GM21529 (cell line): ENCODE results near the gene PLEKHA6.

Source experiments
- ATAC-seq: cut with Tn5 transposase; IDR thresholded peaks from one replicate; pipeline ENCODE4 v1.9.1; 2021; ENCODE audit not compliant: unreplicated experiment

The PLEKHA6 gene

GRCh38 chr1:204357551-204358490, 1.9 kb downstream of the PLEKHA6 start:
- no peak for ATAC-seq

GRCh38 chr1:204356997-204357396, 2.7 kb downstream of the PLEKHA6 start:
- ATAC-seq: no peak

DNA sequence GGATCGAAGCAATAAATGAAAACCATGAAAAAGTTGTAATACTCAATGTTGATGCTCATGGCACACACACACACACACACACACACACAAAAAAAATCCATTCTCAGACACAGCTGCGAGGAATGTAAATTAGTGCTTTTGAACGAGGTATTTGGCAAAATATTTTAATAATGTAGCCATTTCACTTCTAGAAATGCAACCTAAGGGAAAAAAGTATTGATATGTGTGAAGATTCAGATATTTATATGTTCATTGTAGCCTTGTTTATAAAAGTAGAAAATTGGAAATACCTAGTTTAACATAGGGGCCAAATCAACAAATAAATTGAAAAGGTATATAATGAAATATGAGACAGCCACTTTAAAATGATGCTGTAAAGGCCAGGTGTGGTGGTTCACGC, 3.8 kb downstream of the PLEKHA6 start:
- ATAC-seq: no peak

GRCh38 chr1:204354579-204354978, 5.2 kb downstream of the PLEKHA6 start:
- ATAC-seq: no peak

- ATAC-seq: no peak
These were observed 6.4 kb downstream of the PLEKHA6 start for GRCh38 chr1:204353213-204353910.

DNA sequence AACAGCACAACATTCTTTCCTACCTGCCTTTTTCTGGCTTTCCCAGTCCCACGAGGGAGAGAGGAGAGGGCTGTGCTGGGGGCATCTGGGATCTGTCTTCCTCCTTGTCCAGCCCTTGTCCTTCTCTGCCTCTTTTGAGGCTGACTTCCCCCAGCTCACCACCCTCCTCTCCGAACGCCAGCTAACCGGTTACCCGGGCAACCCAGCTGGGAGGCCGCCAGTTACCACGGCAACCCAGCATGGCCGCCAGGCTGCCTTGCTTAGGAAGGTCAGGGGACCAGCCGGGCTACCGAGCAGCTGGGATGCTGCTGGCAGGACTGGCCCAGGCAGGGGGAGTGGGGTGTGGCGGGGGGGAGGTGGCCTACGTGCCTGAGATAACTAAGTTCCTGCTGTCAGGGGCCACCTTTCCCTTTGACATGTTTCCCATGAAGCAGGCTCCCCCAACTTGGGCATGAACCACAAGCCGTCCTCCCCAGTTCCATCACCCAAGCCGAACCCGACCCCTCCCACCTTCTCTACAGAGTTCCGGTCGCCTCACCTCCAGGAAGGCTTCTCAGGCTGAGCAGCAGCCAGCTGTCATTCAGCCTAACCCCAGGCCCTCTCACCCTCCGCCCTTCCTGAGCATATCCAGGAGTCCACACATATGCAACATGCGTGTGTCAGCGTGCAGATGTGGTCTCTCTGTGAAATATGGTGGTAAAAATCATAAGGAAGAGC, 8.7 kb downstream of the PLEKHA6 start:
- ATAC-seq: no peak

DNA sequence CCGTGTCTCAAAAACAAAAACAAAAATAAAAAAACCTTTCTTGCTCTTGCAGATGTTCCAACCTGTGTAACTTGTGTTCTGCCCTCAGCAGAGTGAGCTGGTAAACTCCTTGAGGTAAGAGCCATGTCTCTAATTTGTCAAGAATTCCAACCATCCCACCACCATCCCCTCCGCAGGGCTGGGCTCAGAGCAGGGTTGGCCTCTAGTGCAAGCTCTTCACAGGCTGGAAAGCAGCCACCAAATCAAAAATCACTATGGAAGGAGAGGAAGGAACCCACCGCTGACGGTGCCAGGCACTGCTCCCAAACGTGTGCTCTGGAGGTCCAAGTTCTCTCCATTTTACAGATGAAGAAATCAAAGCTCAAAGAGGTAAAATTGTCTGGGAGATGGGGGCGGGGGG, 9.4 kb downstream of the PLEKHA6 start:
- ATAC-seq: no peak

- ATAC-seq: no peak
These were observed 10.1 kb downstream of the PLEKHA6 start for GRCh38 chr1:204349602-204350001.

GRCh38 chr1:204348722-204349121, 11.0 kb downstream of the PLEKHA6 start:
- ATAC-seq: no peak

GRCh38 chr1:204348242-204348641, 11.5 kb downstream of the PLEKHA6 start:
- ATAC-seq: no peak

- no peak for ATAC-seq
These were observed 13.6 kb downstream of the PLEKHA6 start for GRCh38 chr1:204345941-204346645.

GRCh38 chr1:204345438-204345841, 14.3 kb downstream of the PLEKHA6 start:
- ATAC-seq: no peak

GRCh38 chr1:204344665-204345355, 14.9 kb downstream of the PLEKHA6 start:
- no peak for ATAC-seq

DNA sequence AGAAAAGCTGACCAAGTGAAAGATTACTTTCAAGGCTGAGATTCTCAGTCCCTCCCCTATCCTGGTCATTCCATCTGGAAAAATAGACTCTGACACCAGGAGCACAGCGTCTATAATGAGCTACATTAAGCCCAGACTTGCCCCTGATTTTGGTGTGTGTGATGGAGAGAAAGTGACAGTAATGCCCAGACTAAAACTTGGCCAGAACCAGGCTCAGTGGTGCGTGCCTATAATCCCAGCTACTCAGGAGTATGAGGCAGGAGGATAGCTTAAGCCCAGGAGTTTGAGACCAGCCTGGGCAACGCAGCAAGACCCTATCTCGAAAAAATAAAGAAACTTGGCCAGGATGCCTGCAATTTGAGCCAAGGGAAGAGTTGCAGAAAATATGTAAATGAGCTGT, 15.9 kb downstream of the PLEKHA6 start:
- ATAC-seq: no peak

DNA sequence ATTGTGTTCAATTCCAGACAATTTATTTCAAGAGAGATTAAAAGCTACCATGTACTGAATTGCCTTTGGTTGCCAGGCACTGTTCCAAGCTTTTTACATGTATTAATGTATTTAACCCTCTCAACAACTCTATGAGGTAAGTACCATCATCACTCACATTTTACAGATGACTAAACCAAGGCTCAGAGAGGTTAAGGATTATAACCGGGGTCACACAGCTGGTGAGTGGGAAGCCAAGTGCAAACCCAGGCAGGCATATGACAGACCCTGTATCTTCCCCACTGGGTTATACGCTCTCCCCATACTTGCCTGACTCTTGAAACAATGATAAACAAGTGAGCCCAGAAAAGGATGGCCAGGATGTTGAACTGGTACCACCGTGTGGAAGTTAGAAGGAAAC, 16.5 kb downstream of the PLEKHA6 start:
- no peak for ATAC-seq

GRCh38 chr1:204342310-204342709, 17.4 kb downstream of the PLEKHA6 start:
- no peak for ATAC-seq

DNA sequence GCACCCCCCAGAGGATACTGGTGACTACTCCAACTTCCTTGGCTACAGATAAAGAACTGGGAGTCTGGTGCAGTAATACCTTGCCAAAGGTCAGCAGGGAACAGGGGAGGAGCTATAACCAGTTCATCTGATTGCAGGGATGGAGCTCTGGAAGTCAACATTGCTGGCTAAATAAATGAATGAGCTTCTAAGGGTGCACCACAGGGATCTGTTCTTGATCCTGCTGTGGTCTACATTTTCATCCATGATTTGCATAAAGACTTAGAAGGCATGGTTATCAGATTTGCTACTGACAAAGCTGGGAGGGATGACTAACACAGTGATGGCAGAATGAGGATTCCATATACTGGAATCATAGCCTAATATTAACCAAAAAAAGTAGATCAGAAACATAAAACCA, 18.3 kb downstream of the PLEKHA6 start:
- no peak for ATAC-seq

DNA sequence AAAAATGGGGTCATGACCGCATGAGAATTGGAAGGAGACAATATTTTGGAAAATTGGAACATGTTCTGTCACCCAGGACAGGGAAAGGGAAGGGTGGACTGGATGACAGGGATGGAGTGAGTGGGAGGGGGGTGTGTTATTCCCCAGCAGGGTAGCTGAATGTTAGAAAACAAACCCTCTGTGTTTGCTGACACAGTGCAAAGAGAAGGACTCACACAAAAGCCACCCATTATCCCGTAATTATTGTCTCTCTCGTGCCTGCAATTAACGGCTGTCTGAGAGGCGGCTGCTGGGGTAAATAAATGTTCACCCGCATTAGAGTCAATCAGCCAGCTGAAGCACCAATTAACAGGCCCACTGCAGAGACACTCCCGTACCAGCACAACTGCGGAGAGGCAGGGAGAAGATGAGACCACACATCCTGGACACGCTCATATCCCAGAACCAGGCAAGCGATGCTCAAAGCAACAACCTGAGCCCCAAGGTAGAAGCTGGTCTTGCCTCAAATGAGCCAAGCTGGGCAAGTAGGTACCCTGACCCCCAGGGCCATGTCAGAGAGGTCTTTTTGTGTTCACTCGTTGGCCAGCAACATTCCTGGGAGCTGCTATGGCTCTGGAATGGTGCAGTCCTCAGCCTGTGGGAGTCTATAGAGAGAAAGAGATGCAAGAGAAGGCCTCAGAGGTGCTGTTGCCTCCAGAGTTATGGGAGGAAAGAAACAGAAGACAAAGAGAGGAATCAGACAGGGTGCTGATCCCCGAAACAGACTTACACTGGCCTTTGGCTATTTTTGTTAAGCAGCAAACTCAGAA, 19.4 kb downstream of the PLEKHA6 start:
- ATAC-seq: no peak

DNA sequence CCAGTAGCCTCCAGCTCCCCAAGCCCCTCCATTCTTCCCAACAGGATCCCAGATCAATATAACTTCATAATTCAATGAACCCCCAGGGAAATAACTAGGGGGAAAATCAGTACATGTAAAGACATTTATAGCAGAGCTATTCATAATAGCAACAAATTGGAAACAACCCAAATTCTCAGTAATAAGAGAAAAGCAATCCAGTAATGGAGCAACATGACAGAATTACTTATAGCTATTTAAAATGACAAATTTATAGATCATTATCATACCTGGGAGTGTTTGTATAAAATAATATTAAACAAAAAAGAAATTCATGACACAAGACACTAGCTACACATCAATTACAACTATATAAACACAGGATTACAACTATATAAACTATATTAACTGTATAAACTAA, 20.2 kb downstream of the PLEKHA6 start:
- ATAC-seq: no peak

DNA sequence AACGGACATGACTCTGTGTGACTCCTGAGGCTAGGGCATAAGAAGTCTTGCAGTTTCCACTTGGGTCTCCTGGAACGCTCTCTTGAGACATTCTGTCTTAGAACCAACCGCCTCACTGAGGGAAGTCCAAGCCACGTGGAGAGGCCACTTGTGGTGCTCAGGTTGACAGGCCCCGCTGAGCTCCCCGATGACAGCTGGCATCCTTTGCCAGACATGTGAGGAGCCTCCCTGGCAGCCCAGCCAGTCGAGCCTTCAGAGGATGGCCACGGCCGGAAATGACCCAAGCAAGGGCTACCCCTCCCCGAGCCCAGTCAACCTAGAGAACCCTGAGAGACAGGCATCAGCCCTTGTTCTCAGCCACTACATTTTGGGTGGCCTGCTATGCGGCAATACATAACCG, 20.7 kb downstream of the PLEKHA6 start:
- no peak for ATAC-seq
